ENCODE results near the gene TSEN2.

DNA sequence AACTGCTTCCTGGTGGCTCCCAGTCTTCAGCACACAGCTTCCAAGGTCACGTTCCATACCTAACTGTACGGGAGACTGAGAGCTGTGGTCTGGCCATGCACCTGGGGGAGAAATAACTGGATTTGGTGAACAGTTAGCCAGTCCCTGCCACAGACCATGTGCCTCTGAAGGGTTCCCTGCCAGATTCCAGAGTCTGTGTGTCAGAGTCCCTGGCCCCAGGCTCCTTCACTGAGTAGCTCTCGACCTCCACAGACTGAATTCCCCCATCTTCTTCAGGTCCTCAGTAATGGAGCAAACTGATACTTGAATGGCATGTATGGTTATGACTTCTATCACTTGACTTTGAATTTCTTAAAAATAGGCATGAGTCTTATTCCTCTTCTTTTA, 43.5 kb downstream of the TSEN2 start:
- TF ChIP-seq POLR2A (IDR thresholded peaks at IDR 0.05; ENCODE audit: borderline replicate concordance, extremely low read depth, insufficient read depth, insufficient read length) (no peak), RAD21 (IDR thresholded peaks at IDR 0.05; ENCODE audit: low read depth) (no peak), SP1 (IDR thresholded peaks at IDR 0.05; ENCODE audit: low read depth) (no peak), POLR2AphosphoS5 (IDR thresholded peaks at IDR 0.05; ENCODE audit: low read depth, low read length) (no peak), EZH2phosphoT487 (IDR thresholded peaks at IDR 0.05; ENCODE audit: borderline replicate concordance) (no peak), EZH2 (IDR thresholded peaks at IDR 0.05) (no peak), ELF1 (IDR thresholded peaks at IDR 0.05; ENCODE audit: borderline replicate concordance, low read depth) (no peak), SIN3A (IDR thresholded peaks at IDR 0.05; ENCODE audit: low read depth) (no peak), ZNF274 (IDR thresholded peaks at IDR 0.05; ENCODE audit: low read depth, low read length) (no peak), JUND (IDR thresholded peaks at IDR 0.05) (no peak)
- TF ChIP-seq, protein P1, sequence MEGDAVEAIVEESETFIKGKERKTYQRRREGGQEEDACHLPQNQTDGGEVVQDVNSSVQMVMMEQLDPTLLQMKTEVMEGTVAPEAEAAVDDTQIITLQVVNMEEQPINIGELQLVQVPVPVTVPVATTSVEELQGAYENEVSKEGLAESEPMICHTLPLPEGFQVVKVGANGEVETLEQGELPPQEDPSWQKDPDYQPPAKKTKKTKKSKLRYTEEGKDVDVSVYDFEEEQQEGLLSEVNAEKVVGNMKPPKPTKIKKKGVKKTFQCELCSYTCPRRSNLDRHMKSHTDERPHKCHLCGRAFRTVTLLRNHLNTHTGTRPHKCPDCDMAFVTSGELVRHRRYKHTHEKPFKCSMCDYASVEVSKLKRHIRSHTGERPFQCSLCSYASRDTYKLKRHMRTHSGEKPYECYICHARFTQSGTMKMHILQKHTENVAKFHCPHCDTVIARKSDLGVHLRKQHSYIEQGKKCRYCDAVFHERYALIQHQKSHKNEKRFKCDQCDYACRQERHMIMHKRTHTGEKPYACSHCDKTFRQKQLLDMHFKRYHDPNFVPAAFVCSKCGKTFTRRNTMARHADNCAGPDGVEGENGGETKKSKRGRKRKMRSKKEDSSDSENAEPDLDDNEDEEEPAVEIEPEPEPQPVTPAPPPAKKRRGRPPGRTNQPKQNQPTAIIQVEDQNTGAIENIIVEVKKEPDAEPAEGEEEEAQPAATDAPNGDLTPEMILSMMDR (IDR thresholded peaks at IDR 0.05 in 2 of 3, conservative IDR thresholded peaks at IDR 0.05 in 1 of 3; ENCODE audit: borderline replicate concordance in 1 of 3, insufficient read depth in 1 of 3, low read depth in 2 of 3, low read length in 2 of 3), result no peak
- TF ChIP-seq, protein P2, sequence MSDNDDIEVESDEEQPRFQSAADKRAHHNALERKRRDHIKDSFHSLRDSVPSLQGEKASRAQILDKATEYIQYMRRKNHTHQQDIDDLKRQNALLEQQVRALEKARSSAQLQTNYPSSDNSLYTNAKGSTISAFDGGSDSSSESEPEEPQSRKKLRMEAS (IDR thresholded peaks at IDR 0.05), result no peak
- TF ChIP-seq, protein P3, sequence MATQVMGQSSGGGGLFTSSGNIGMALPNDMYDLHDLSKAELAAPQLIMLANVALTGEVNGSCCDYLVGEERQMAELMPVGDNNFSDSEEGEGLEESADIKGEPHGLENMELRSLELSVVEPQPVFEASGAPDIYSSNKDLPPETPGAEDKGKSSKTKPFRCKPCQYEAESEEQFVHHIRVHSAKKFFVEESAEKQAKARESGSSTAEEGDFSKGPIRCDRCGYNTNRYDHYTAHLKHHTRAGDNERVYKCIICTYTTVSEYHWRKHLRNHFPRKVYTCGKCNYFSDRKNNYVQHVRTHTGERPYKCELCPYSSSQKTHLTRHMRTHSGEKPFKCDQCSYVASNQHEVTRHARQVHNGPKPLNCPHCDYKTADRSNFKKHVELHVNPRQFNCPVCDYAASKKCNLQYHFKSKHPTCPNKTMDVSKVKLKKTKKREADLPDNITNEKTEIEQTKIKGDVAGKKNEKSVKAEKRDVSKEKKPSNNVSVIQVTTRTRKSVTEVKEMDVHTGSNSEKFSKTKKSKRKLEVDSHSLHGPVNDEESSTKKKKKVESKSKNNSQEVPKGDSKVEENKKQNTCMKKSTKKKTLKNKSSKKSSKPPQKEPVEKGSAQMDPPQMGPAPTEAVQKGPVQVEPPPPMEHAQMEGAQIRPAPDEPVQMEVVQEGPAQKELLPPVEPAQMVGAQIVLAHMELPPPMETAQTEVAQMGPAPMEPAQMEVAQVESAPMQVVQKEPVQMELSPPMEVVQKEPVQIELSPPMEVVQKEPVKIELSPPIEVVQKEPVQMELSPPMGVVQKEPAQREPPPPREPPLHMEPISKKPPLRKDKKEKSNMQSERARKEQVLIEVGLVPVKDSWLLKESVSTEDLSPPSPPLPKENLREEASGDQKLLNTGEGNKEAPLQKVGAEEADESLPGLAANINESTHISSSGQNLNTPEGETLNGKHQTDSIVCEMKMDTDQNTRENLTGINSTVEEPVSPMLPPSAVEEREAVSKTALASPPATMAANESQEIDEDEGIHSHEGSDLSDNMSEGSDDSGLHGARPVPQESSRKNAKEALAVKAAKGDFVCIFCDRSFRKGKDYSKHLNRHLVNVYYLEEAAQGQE (IDR thresholded peaks at IDR 0.05; ENCODE audit: low read depth), result no peak

Measured in HCT116 (cell line).